HG02981 (cell line): Measurements from ENCODE around the gene EDEM1.
"Not testable (repeated sequence)": the region's sequence is repeated elsewhere in the genome, so short reads cannot be mapped to it uniquely, and the experiment has no call there.

Source experiments
- ATAC-seq: cut with Tn5 transposase; IDR thresholded peaks from one replicate; pipeline ENCODE4 v1.9.1; 2021; ENCODE audit warnings: mild to moderate bottlenecking, moderate library complexity; ENCODE audit not compliant: unreplicated experiment

EDEM1 gene

GRCh38 chr3:5172018-5172417 is 15.5 kb upstream of the EDEM1 start:
- no peak for ATAC-seq

- ATAC-seq, result not testable (repeated sequence)
Measured at GRCh38 chr3:5179036-5179435, 8.5 kb upstream of the EDEM1 start.

GRCh38 chr3:5181469-5182141 is 5.9 kb upstream of the EDEM1 start:
- peak; percentile 57 for ATAC-seq

GRCh38 chr3:5183714-5184113 is 3.8 kb upstream of the EDEM1 start:
- not testable (repeated sequence) for ATAC-seq

- ATAC-seq, result no peak
Measured at GRCh38 chr3:5184499-5184898, 3.0 kb upstream of the EDEM1 start.

GRCh38 chr3:5185093-5185673 is 2.3 kb upstream of the EDEM1 start:
- ATAC-seq, result no peak

GRCh38 chr3:5186089-5186857 is 1.2 kb upstream of the EDEM1 start:
- no peak for ATAC-seq

GRCh38 chr3:5186858-5187155 is 700 bp upstream of the EDEM1 start:
- no peak for ATAC-seq

GRCh38 chr3:5187920-5188418 is 462 bp downstream of the EDEM1 start:
- peak; percentile 7 for ATAC-seq

GRCh38 chr3:5188419-5189221 is 1.1 kb downstream of the EDEM1 start:
- no peak for ATAC-seq

- no peak for ATAC-seq
Measured at GRCh38 chr3:5190147-5190791, 2.8 kb downstream of the EDEM1 start.

- no peak for ATAC-seq
Measured at GRCh38 chr3:5191555-5192304, 4.2 kb downstream of the EDEM1 start.

- ATAC-seq, result no peak
Measured at GRCh38 chr3:5192571-5193365, 5.3 kb downstream of the EDEM1 start.

GRCh38 chr3:5194341-5194740 is 6.8 kb downstream of the EDEM1 start:
- ATAC-seq, result no peak

GRCh38 chr3:5194801-5195509 is 7.4 kb downstream of the EDEM1 start:
- peak; percentile 30 for ATAC-seq

GRCh38 chr3:5195605-5196004 is 8.1 kb downstream of the EDEM1 start:
- ATAC-seq, result no peak

GRCh38 chr3:5197022-5197421 is 9.5 kb downstream of the EDEM1 start:
- ATAC-seq, result no peak

- ATAC-seq, result peak; percentile 80
Measured at GRCh38 chr3:5197470-5198312, 10.2 kb downstream of the EDEM1 start.
